Astrocyte of the spinal cord (primary cell): ENCODE data around the gene ODAD4.

Source experiments
- DNase-seq: peaks from one replicate; pipeline ENCODE4 v3.0.0; 2011; ENCODE audit warnings: low read depth, low spot score
- H3K4me3 ChIP-seq: 2 replicates; pipeline ENCODE4 v1.5.1; 2011; ENCODE audit warnings: low read depth, mild to moderate bottlenecking, low read length, moderate library complexity
- CTCF ChIP-seq: IDR thresholded peaks from 2 replicates; pipeline ENCODE4 v1.5.1; 2012; ENCODE audit warnings: low read depth, mild to moderate bottlenecking, low read length, inconsistent platforms
- in situ Hi-C: cut with HindIII; loops from 2 replicates; pipeline ENCODE4 v1.10.0; 2017; ENCODE audit warnings: low sequenced_read_pairs

The ODAD4 gene

GRCh38 chr17:41967921-41968578 is 37.6 kb downstream of the ODAD4 start:
- peak overlapping the region; percentile 87 for H3K4me3 ChIP-seq
- no peak for DNase-seq
- in situ Hi-C loops, result no loop called here
- no peak for TF ChIP-seq CTCF

GRCh38 chr17:41968676-41969075 is 38.3 kb downstream of the ODAD4 start:
- H3K4me3 ChIP-seq, result no peak overlapping the region
- in situ Hi-C loops, result no loop called here
- no peak for TF ChIP-seq CTCF
- DNase-seq, result no peak

GRCh38 chr17:41970901-41971331 is 40.5 kb downstream of the ODAD4 start:
- no peak for DNase-seq
- no peak overlapping the region for H3K4me3 ChIP-seq
- no peak for TF ChIP-seq CTCF
- in situ Hi-C loops, result no loop called here

GRCh38 chr17:41971721-41972523 is 41.5 kb downstream of the ODAD4 start:
- H3K4me3 ChIP-seq, result no peak overlapping the region

GRCh38 chr17:41972571-41973407 is 42.4 kb downstream of the ODAD4 start:
- peak; percentile 16 for DNase-seq
- H3K4me3 ChIP-seq, result no peak overlapping the region

More at GRCh38 chr17:41971721-41972523, 41.5 kb downstream of the ODAD4 start:
- in situ Hi-C loops, result no loop called here
- no peak for TF ChIP-seq CTCF
- DNase-seq, result no peak

More at GRCh38 chr17:41972571-41973407, 42.4 kb downstream of the ODAD4 start:
- TF ChIP-seq CTCF, result no peak
- in situ Hi-C loops, result no loop called here
